ENCODE data around the gene ENTPD8. TPM values are rescaled to one million over a fixed set of nuclear protein-coding genes. Genes with fewer than 3 reads are reported as not detected.
"Not testable (repeated sequence)": the region's sequence is repeated elsewhere in the genome, so short reads cannot be mapped to it uniquely, and the experiment has no call there.

ENTPD8 gene
- polyA plus RNA-seq, 10 donors = 0.17 to 0.71 (median 0.32) TPM

GRCh38 chr9:137411645-137412380, 29.3 kb downstream of the ENTPD8 start:
- peak in 2 of 3 donors; percentile 37 to 68 for DNase-seq

- no peak for DNase-seq
Observed at GRCh38 chr9:137411260-137411644, 29.9 kb downstream of the ENTPD8 start.

GRCh38 chr9:137410891-137411249, 30.3 kb downstream of the ENTPD8 start:
- no peak for DNase-seq

GRCh38 chr9:137410236-137410890, 30.8 kb downstream of the ENTPD8 start:
- DNase-seq = not testable (repeated sequence)

- no peak for DNase-seq
Observed at GRCh38 chr9:137409515-137409914, 31.6 kb downstream of the ENTPD8 start.

GRCh38 chr9:137408651-137409405, 32.3 kb downstream of the ENTPD8 start:
- no peak for DNase-seq

GRCh38 chr9:137407590-137408300, 33.4 kb downstream of the ENTPD8 start:
- peak in 2 of 3 donors; percentile 65 to 81 for DNase-seq

GRCh38 chr9:137406876-137407589, 34.1 kb downstream of the ENTPD8 start:
- peak in 2 of 3 donors; percentile 64 to 87 for DNase-seq

- DNase-seq = no peak
Observed at GRCh38 chr9:137406085-137406760, 34.9 kb downstream of the ENTPD8 start.

GRCh38 chr9:137405677-137406081, 35.5 kb downstream of the ENTPD8 start:
- DNase-seq = no peak

GRCh38 chr9:137404961-137405567, 36.1 kb downstream of the ENTPD8 start:
- DNase-seq = no peak

GRCh38 chr9:137403269-137403668, 37.9 kb downstream of the ENTPD8 start:
- DNase-seq = no peak

- no peak for DNase-seq
Observed at GRCh38 chr9:137402746-137403145, 38.4 kb downstream of the ENTPD8 start.

- DNase-seq = no peak
Observed at GRCh38 chr9:137398561-137399468, 42.3 kb downstream of the ENTPD8 start.

- DNase-seq = no peak
Observed at GRCh38 chr9:137397675-137398423, 43.3 kb downstream of the ENTPD8 start.

- DNase-seq = no peak
Observed at GRCh38 chr9:137396634-137397367, 44.4 kb downstream of the ENTPD8 start.

GRCh38 chr9:137396227-137396626, 44.9 kb downstream of the ENTPD8 start:
- no peak for DNase-seq

- no peak for DNase-seq
Observed at GRCh38 chr9:137395666-137396010, 45.5 kb downstream of the ENTPD8 start.

All from muscle of back (tissue), 11 donors.